ENCODE data around the gene BNIP3. TPM values are rescaled to one million over a fixed set of nuclear protein-coding genes. Genes with fewer than 3 reads are reported as not detected.

The BNIP3 gene
- total RNA-seq, 1 donor: 48.4 TPM

GRCh38 chr10:131963811-131964210 lies 17.9 kb downstream of the BNIP3 start:
- TF ChIP-seq, protein P1, sequence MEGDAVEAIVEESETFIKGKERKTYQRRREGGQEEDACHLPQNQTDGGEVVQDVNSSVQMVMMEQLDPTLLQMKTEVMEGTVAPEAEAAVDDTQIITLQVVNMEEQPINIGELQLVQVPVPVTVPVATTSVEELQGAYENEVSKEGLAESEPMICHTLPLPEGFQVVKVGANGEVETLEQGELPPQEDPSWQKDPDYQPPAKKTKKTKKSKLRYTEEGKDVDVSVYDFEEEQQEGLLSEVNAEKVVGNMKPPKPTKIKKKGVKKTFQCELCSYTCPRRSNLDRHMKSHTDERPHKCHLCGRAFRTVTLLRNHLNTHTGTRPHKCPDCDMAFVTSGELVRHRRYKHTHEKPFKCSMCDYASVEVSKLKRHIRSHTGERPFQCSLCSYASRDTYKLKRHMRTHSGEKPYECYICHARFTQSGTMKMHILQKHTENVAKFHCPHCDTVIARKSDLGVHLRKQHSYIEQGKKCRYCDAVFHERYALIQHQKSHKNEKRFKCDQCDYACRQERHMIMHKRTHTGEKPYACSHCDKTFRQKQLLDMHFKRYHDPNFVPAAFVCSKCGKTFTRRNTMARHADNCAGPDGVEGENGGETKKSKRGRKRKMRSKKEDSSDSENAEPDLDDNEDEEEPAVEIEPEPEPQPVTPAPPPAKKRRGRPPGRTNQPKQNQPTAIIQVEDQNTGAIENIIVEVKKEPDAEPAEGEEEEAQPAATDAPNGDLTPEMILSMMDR (IDR thresholded peaks at IDR 0.05; ENCODE audit: insufficient read depth, low read depth, low read length): no peak
- no peak overlapping the region for H3K4me3 ChIP-seq (ENCODE audit: low read depth, low read length)
- DNase-seq (ENCODE audit: low read depth): no peak

DNA sequence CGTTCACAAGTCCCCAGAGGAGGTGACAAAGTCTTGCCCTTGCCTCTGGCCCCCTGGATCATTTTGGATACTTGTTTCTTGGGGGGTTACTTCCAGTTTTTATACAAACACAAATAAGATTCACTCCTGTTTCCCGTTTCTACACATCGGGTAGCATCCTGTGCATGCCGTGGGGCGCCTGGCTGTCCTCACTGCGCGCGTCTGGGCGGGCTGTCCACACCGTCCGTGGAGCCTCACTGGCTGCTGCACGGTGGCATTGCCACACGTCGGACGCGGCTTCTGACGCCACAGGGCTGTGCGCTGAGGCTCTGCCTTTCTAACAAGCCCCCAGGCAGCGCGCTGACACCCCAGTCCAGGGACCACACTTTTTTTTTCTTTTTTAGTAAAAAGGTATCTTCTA lies 18.4 kb downstream of the BNIP3 start:
- no peak for DNase-seq (ENCODE audit: low read depth)
- TF ChIP-seq, protein P1 (IDR thresholded peaks at IDR 0.05; ENCODE audit: insufficient read depth, low read depth, low read length): no peak

GRCh38 chr10:131961777-131962662 lies 19.7 kb downstream of the BNIP3 start:
- no peak for DNase-seq (ENCODE audit: low read depth)
- TF ChIP-seq, protein P1 (IDR thresholded peaks at IDR 0.05; ENCODE audit: insufficient read depth, low read depth, low read length): no peak
- H3K4me3 ChIP-seq (ENCODE audit: low read depth, low read length): no peak overlapping the region

More for the DNA sequence above, 18.4 kb downstream of the BNIP3 start:
- no peak overlapping the region for H3K4me3 ChIP-seq (ENCODE audit: low read depth, low read length)

GRCh38 chr10:131961047-131961776 lies 20.5 kb downstream of the BNIP3 start:
- no peak for DNase-seq (ENCODE audit: low read depth)
- TF ChIP-seq, protein P1 (IDR thresholded peaks at IDR 0.05; ENCODE audit: insufficient read depth, low read depth, low read length): no peak
- H3K4me3 ChIP-seq (ENCODE audit: low read depth, low read length): no peak overlapping the region

- H3K4me3 ChIP-seq (ENCODE audit: low read depth, low read length): no peak overlapping the region
- TF ChIP-seq, protein P1 (IDR thresholded peaks at IDR 0.05; ENCODE audit: insufficient read depth, low read depth, low read length): no peak
- DNase-seq (ENCODE audit: low read depth): no peak
Measured at GRCh38 chr10:131960631-131961046, 21.1 kb downstream of the BNIP3 start.

DNA sequence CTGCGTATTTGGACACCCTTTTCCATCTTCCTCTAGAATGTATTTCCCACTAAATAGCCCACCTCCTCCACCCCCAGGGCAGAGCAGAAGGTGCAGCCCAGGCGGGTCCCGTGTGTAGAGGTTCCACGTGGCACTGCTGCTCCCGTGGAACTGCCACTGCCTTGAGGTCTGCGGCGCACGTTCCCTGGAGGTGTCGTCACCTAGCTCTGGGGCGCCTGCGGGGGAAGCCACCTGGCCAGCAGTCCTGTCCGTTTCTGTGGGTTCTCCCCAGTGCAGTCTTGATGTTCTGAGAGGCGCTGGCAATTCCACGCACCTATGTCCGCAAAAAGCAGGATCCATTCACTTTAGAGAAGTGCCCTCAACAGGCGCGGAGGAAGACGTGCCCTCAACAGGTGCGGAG lies 21.9 kb downstream of the BNIP3 start:
- DNase-seq (ENCODE audit: low read depth): no peak
- no peak overlapping the region for H3K4me3 ChIP-seq (ENCODE audit: low read depth, low read length)
- TF ChIP-seq, protein P1 (IDR thresholded peaks at IDR 0.05; ENCODE audit: insufficient read depth, low read depth, low read length): no peak
